HG03378 (cell line): ENCODE data around the gene PANX2.
"Not testable (repeated sequence)": the region's sequence is repeated elsewhere in the genome, so short reads cannot be mapped to it uniquely, and the experiment has no call there.

ENCODE experiments used
- ATAC-seq: cut with Tn5 transposase; IDR thresholded peaks from one replicate; pipeline ENCODE4 v1.9.1; 2021; ENCODE audit warnings: mild to moderate bottlenecking, moderate library complexity; ENCODE audit not compliant: unreplicated experiment

Gene PANX2

GRCh38 chr22:50170453-50171318 is at the start of gene PANX2:
Gene PANX2, plus strand, starts transcription at chr22:50170731. Its CDS starts 0 bp downstream, at chr22:50170731.
- no peak for ATAC-seq

- ATAC-seq, result no peak
Measured at GRCh38 chr22:50121202-50121740, 49.3 kb upstream of the PANX2 start.

GRCh38 chr22:50123119-50123518 is 47.4 kb upstream of the PANX2 start:
- ATAC-seq, result no peak

GRCh38 chr22:50125029-50125428 is 45.5 kb upstream of the PANX2 start:
- ATAC-seq, result no peak

GRCh38 chr22:50129121-50129736 is 41.3 kb upstream of the PANX2 start:
- no peak for ATAC-seq

- ATAC-seq, result no peak
Measured at GRCh38 chr22:50131894-50132293, 38.6 kb upstream of the PANX2 start.

- ATAC-seq, result no peak
Measured at GRCh38 chr22:50134481-50134880, 36.0 kb upstream of the PANX2 start.

GRCh38 chr22:50136581-50137015 is 33.9 kb upstream of the PANX2 start:
- no peak for ATAC-seq

GRCh38 chr22:50137277-50137676 is 33.3 kb upstream of the PANX2 start:
- ATAC-seq, result not testable (repeated sequence)

- no peak for ATAC-seq
Measured at GRCh38 chr22:50138041-50138440, 32.5 kb upstream of the PANX2 start.

GRCh38 chr22:50138988-50139387 is 31.5 kb upstream of the PANX2 start:
- ATAC-seq, result no peak

- no peak for ATAC-seq
Measured at GRCh38 chr22:50139843-50140415, 30.6 kb upstream of the PANX2 start.

GRCh38 chr22:50140615-50141014 is 29.9 kb upstream of the PANX2 start:
- no peak for ATAC-seq

GRCh38 chr22:50141462-50141861 is 29.1 kb upstream of the PANX2 start:
- ATAC-seq, result no peak

- no peak for ATAC-seq
Measured at GRCh38 chr22:50141891-50142363, 28.6 kb upstream of the PANX2 start.

- no peak for ATAC-seq
Measured at GRCh38 chr22:50143096-50143495, 27.4 kb upstream of the PANX2 start.

- ATAC-seq, result no peak
Measured at GRCh38 chr22:50144005-50144614, 26.4 kb upstream of the PANX2 start.

- ATAC-seq, result no peak
Measured at GRCh38 chr22:50145721-50146438, 24.7 kb upstream of the PANX2 start.

GRCh38 chr22:50146439-50147238 is 23.9 kb upstream of the PANX2 start:
- ATAC-seq, result no peak
